ENCODE results near the gene GRIK3. TPM values are rescaled to one million over a fixed set of nuclear protein-coding genes. Genes with fewer than 3 reads are reported as not detected.

Gene GRIK3
- polyA plus RNA-seq, 1 donor (not counting 4 experiments of a cell fraction or from before 2014, with no cell fraction given), result not detected

DNA sequence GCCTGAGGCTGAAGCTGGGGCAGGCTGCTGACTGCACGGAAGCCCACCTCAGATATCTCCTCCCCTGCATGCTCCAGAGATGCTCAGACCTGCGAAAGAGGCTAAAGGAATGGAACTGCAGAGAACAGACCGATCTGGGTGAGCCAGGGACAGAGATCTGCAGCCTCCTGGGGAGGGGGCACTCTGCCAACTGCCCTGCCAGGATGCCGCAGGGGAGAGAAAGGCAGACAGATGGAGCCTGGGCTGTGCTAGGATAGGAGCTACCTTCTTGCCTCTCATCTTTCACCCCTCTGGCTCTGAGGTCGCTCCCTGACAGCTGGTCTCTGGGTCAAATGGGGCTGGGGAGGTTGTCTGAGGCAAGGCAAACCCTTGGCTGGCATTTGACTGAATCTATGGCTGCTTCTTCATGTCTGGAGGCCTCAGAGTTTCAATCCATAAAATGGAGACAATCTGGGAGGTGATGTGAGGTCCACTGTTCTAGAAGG, 238.2 kb downstream of the GRIK3 start:
- FAIRE-seq, result no peak
- Histone ChIP-seq H3K9me3 (ENCODE audit: control insufficient read depth, low read depth, low read length) (no peaks in the 10 kb centered on the region), H3K36me3 (ENCODE audit: control insufficient read depth in 2 of 2, extremely low read depth in 1 of 2, insufficient read depth in 2 of 2, low read length in 2 of 2) (no peaks in the 10 kb centered on the region), H3K4me1 (ENCODE audit: control insufficient read depth, extremely low read depth, insufficient read depth, low read length) (no peaks in the 10 kb centered on the region), H2AFZ (ENCODE audit: control insufficient read depth, low read length) (no peak overlapping the region), H3K79me2 (ENCODE audit: control insufficient read depth, insufficient read depth, low read length) (no peaks in the 10 kb centered on the region), H3K9me1 (ENCODE audit: control insufficient read depth, extremely low read depth, insufficient read depth, low read length) (no peaks in the 10 kb centered on the region), H3K27ac (ENCODE audit: control insufficient read depth, insufficient read depth, low read length) (no peak overlapping the region), H4K20me1 (ENCODE audit: control insufficient read depth, extremely low read depth, insufficient read depth, low read length) (peaks cover 3% of the 10 kb centered on the region), H3K9ac (ENCODE audit: control insufficient read depth, extremely low read depth, insufficient read depth, low read length) (no peak overlapping the region), H3K4me3 (ENCODE audit: control insufficient read depth in 2 of 3, extremely low read depth in 1 of 3, insufficient read depth in 2 of 3, low read depth in 1 of 3, low read length in 3 of 3) (no peak overlapping the region), H3K4me2 (ENCODE audit: control insufficient read depth, extremely low read depth, insufficient read depth, low read depth, low read length) (no peak overlapping the region), H3K27me3 (ENCODE audit: control insufficient read depth, extremely low read depth, insufficient read depth, low read length) (no peaks in the 10 kb centered on the region)
- TF ChIP-seq, protein P1, sequence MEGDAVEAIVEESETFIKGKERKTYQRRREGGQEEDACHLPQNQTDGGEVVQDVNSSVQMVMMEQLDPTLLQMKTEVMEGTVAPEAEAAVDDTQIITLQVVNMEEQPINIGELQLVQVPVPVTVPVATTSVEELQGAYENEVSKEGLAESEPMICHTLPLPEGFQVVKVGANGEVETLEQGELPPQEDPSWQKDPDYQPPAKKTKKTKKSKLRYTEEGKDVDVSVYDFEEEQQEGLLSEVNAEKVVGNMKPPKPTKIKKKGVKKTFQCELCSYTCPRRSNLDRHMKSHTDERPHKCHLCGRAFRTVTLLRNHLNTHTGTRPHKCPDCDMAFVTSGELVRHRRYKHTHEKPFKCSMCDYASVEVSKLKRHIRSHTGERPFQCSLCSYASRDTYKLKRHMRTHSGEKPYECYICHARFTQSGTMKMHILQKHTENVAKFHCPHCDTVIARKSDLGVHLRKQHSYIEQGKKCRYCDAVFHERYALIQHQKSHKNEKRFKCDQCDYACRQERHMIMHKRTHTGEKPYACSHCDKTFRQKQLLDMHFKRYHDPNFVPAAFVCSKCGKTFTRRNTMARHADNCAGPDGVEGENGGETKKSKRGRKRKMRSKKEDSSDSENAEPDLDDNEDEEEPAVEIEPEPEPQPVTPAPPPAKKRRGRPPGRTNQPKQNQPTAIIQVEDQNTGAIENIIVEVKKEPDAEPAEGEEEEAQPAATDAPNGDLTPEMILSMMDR (optimal IDR thresholded peaks at IDR 0.05 in 1 of 3, IDR thresholded peaks at IDR 0.05 in 1 of 3, conservative IDR thresholded peaks at IDR 0.05 in 1 of 3; ENCODE audit: extremely low read depth in 1 of 3, insufficient read depth in 2 of 3, low read length in 3 of 3), result no peak
- TF ChIP-seq EZH2 (IDR thresholded peaks at IDR 0.05; ENCODE audit: low read length), result no peak
- no peak for DNase-seq (ENCODE audit: low read depth, low spot score)
- dilution Hi-C loops (cut with MboI; ENCODE audit: extremely low pct_ligation_motif_present, low sequenced_read_pairs), result no loop called here

DNA sequence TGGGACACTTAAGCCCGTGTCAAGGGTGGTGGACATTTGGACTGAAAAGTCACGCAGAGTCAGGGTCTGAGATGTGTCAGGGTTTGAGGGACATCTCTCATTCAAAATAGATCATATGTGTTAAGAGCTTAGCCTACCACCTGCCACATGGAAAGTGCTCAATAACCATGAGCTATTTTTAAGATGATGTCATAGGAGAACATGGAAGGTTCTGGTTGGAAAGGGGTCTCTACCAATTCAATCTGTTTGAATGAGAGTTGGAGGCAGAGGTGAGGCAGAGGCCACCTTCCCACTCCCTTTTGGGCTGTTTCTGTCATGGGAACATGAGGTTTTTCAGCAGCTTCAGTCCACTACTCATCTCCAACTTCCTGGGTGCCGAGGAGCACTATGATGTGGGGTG, 239.9 kb downstream of the GRIK3 start:
- Histone ChIP-seq H3K27ac (ENCODE audit: control insufficient read depth, insufficient read depth, low read length) (no peak overlapping the region), H3K4me1 (ENCODE audit: control insufficient read depth, extremely low read depth, insufficient read depth, low read length) (no peaks in the 10 kb centered on the region), H3K79me2 (ENCODE audit: control insufficient read depth, insufficient read depth, low read length) (no peaks in the 10 kb centered on the region), H3K9ac (ENCODE audit: control insufficient read depth, extremely low read depth, insufficient read depth, low read length) (no peak overlapping the region), H3K9me3 (ENCODE audit: control insufficient read depth, low read depth, low read length) (no peaks in the 10 kb centered on the region), H2AFZ (ENCODE audit: control insufficient read depth, low read length) (no peak overlapping the region), H3K9me1 (ENCODE audit: control insufficient read depth, extremely low read depth, insufficient read depth, low read length) (no peaks in the 10 kb centered on the region), H3K36me3 (ENCODE audit: control insufficient read depth in 2 of 2, extremely low read depth in 1 of 2, insufficient read depth in 2 of 2, low read length in 2 of 2) (no peaks in the 10 kb centered on the region), H3K4me2 (ENCODE audit: control insufficient read depth, extremely low read depth, insufficient read depth, low read depth, low read length) (no peak overlapping the region), H3K4me3 (ENCODE audit: control insufficient read depth in 2 of 3, extremely low read depth in 1 of 3, insufficient read depth in 2 of 3, low read depth in 1 of 3, low read length in 3 of 3) (no peak overlapping the region), H3K27me3 (ENCODE audit: control insufficient read depth, extremely low read depth, insufficient read depth, low read length) (no peaks in the 10 kb centered on the region), H4K20me1 (ENCODE audit: control insufficient read depth, extremely low read depth, insufficient read depth, low read length) (peaks cover 3% of the 10 kb centered on the region)
- FAIRE-seq, result no peak
- dilution Hi-C loops (cut with MboI; ENCODE audit: extremely low pct_ligation_motif_present, low sequenced_read_pairs), result no loop called here
- DNase-seq (ENCODE audit: low read depth, low spot score), result no peak
- TF ChIP-seq, protein P1 (optimal IDR thresholded peaks at IDR 0.05 in 1 of 3, IDR thresholded peaks at IDR 0.05 in 1 of 3, conservative IDR thresholded peaks at IDR 0.05 in 1 of 3; ENCODE audit: extremely low read depth in 1 of 3, insufficient read depth in 2 of 3, low read length in 3 of 3), result no peak
- no peak for TF ChIP-seq EZH2 (IDR thresholded peaks at IDR 0.05; ENCODE audit: low read length)
